ENCODE measurements around the gene WDFY3.

Gene WDFY3

DNA sequence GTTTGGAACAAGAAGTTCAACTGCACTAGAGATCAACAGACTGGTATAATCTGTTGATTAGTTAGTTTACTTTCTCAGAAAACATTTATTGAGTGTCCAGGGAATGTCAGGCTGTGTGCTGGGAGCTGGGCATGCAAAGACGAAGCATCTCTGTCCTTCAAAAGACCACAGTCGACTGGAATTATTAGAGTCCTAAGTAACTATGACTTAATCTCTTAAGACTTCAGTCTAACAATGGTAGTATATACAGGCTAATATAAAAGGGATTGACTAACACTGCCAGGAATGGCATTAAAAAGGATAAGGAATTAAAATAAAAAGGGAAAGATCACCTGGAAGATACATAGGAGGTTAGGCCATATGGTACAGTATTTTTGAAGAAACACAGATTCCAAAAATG is 128.7 kb downstream of the WDFY3 start:
- TF ChIP-seq, protein P1, sequence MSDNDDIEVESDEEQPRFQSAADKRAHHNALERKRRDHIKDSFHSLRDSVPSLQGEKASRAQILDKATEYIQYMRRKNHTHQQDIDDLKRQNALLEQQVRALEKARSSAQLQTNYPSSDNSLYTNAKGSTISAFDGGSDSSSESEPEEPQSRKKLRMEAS (IDR thresholded peaks at IDR 0.05), result no peak

DNA sequence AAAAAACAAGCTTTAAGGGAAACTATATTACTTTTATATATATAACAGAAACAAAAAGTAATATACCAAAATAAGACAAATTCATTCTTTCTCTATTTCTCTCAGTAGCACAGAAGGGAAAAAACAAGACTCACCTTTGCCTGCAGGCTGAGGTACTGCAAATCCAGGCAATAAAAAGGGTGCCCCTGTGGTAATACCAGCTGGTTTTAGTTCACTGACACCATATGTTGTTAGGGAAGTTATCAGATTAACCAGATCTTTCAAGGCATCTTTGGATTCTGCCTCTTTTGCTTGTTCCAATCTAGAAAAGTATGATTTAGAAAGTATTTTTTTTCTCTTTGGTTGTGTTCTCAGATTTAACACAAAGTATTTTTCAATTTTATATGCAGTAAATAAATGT is 139.8 kb downstream of the WDFY3 start:
- TF ChIP-seq YY1 (IDR thresholded peaks at IDR 0.05; ENCODE audit: low read depth), result no peak
- no peak for TF ChIP-seq NFIC (IDR thresholded peaks at IDR 0.05)
- TF ChIP-seq CEBPB (IDR thresholded peaks at IDR 0.05), result no peak
- no peak for TF ChIP-seq RAD21 (IDR thresholded peaks at IDR 0.05; ENCODE audit: low read depth)
- TF ChIP-seq CREB1 (IDR thresholded peaks at IDR 0.05; ENCODE audit: low read depth), result no peak
- TF ChIP-seq TCF12 (IDR thresholded peaks at IDR 0.05; ENCODE audit: low read depth), result no peak
- no peak for TF ChIP-seq EGR1 (IDR thresholded peaks at IDR 0.05)
- TF ChIP-seq ZBTB7A (IDR thresholded peaks at IDR 0.05; ENCODE audit: low read depth), result no peak
- TF ChIP-seq, protein P2, sequence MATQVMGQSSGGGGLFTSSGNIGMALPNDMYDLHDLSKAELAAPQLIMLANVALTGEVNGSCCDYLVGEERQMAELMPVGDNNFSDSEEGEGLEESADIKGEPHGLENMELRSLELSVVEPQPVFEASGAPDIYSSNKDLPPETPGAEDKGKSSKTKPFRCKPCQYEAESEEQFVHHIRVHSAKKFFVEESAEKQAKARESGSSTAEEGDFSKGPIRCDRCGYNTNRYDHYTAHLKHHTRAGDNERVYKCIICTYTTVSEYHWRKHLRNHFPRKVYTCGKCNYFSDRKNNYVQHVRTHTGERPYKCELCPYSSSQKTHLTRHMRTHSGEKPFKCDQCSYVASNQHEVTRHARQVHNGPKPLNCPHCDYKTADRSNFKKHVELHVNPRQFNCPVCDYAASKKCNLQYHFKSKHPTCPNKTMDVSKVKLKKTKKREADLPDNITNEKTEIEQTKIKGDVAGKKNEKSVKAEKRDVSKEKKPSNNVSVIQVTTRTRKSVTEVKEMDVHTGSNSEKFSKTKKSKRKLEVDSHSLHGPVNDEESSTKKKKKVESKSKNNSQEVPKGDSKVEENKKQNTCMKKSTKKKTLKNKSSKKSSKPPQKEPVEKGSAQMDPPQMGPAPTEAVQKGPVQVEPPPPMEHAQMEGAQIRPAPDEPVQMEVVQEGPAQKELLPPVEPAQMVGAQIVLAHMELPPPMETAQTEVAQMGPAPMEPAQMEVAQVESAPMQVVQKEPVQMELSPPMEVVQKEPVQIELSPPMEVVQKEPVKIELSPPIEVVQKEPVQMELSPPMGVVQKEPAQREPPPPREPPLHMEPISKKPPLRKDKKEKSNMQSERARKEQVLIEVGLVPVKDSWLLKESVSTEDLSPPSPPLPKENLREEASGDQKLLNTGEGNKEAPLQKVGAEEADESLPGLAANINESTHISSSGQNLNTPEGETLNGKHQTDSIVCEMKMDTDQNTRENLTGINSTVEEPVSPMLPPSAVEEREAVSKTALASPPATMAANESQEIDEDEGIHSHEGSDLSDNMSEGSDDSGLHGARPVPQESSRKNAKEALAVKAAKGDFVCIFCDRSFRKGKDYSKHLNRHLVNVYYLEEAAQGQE (IDR thresholded peaks at IDR 0.05; ENCODE audit: low read depth), result no peak
- TF ChIP-seq TEAD4 (IDR thresholded peaks at IDR 0.05), result no peak
- no peak for TF ChIP-seq EP300 (IDR thresholded peaks at IDR 0.05; ENCODE audit: borderline replicate concordance)
- TF ChIP-seq, protein P3, sequence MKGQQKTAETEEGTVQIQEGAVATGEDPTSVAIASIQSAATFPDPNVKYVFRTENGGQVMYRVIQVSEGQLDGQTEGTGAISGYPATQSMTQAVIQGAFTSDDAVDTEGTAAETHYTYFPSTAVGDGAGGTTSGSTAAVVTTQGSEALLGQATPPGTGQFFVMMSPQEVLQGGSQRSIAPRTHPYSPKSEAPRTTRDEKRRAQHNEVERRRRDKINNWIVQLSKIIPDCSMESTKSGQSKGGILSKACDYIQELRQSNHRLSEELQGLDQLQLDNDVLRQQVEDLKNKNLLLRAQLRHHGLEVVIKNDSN (IDR thresholded peaks at IDR 0.05), result no peak
- no peak for TF ChIP-seq FOXM1 (IDR thresholded peaks at IDR 0.05; ENCODE audit: borderline replicate concordance, low read depth)
- TF ChIP-seq TAF1 (IDR thresholded peaks at IDR 0.05; ENCODE audit: low read depth), result no peak
- TF ChIP-seq, protein P1 (IDR thresholded peaks at IDR 0.05), result no peak

DNA sequence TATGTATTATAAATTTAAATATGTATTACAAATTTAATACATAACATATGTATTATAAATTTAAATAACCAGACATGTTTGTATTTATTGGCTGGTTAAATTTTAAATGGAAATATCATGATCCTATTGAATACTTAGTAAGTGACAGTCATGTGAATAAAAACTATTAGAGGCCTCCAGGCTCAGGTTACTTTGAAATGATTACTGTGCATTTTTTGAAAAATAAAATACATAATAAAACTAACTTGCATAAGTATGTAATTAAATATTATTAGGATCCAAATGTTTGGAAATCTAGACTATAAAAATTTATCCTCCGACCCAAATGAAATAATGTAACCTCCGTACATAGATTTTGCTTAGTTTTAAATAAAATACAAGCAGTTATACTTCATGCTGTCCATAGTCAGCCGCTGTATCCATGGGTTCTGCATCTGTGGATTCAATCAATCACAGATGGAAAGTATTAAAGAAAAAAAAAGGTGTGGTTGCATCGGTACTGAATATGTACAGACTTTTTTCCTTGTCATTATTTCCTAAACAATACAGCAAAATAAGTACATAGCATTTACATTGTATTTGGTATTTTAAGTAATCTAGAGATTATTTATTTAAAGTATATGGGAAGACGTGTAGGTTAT is 140.7 kb downstream of the WDFY3 start:
- TF ChIP-seq ZBTB7A (IDR thresholded peaks at IDR 0.05; ENCODE audit: low read depth), result no peak
- TF ChIP-seq TAF1 (IDR thresholded peaks at IDR 0.05; ENCODE audit: low read depth), result no peak
- no peak for TF ChIP-seq YY1 (IDR thresholded peaks at IDR 0.05; ENCODE audit: low read depth)
- no peak for TF ChIP-seq CREB1 (IDR thresholded peaks at IDR 0.05; ENCODE audit: low read depth)
- TF ChIP-seq, protein P2 (IDR thresholded peaks at IDR 0.05; ENCODE audit: low read depth), result no peak
- TF ChIP-seq, protein P1 (IDR thresholded peaks at IDR 0.05), result no peak
- TF ChIP-seq TEAD4 (IDR thresholded peaks at IDR 0.05), result no peak
- TF ChIP-seq EGR1 (IDR thresholded peaks at IDR 0.05), result no peak
- TF ChIP-seq NFIC (IDR thresholded peaks at IDR 0.05), result no peak

DNA sequence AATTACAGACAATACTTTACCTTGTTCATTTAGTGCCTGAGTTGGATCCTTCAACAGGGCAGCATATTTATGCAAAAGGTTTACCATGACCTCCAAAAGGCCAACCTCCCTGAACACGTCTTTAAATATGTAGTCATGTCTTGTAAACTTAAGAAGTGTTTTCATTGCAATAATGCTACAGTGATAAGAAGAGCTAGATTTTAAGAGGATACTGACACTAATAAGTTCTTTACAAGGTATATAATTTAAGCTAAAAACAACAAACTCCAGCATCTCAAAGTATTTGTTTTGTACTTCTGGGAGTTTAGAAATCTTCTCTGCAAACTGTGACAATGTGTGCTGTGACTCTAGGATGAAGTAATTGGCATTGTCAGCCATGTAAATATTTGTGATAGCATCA is 145.4 kb downstream of the WDFY3 start:
- TF ChIP-seq, protein P2 (IDR thresholded peaks at IDR 0.05; ENCODE audit: low read depth), result no peak
- TF ChIP-seq, protein P3 (IDR thresholded peaks at IDR 0.05), result no peak
- TF ChIP-seq, protein P1 (IDR thresholded peaks at IDR 0.05), result no peak
- TF ChIP-seq FOXM1 (IDR thresholded peaks at IDR 0.05; ENCODE audit: borderline replicate concordance, low read depth) (no peak), CEBPB (IDR thresholded peaks at IDR 0.05) (no peak), TAF1 (IDR thresholded peaks at IDR 0.05; ENCODE audit: low read depth) (no peak), ZBTB7A (IDR thresholded peaks at IDR 0.05; ENCODE audit: low read depth) (no peak), CREB1 (IDR thresholded peaks at IDR 0.05; ENCODE audit: low read depth) (no peak), EP300 (IDR thresholded peaks at IDR 0.05; ENCODE audit: borderline replicate concordance) (no peak), TEAD4 (IDR thresholded peaks at IDR 0.05) (no peak), YY1 (IDR thresholded peaks at IDR 0.05; ENCODE audit: low read depth) (no peak), NFIC (IDR thresholded peaks at IDR 0.05) (no peak), EGR1 (IDR thresholded peaks at IDR 0.05) (no peak), TCF12 (IDR thresholded peaks at IDR 0.05; ENCODE audit: low read depth) (no peak)
